B cell (primary cell): ENCODE data around the gene KCNA10.

ENCODE experiments used
- CTCF ChIP-seq: fragments of 200-600 bp; IDR thresholded peaks from one replicate; pipeline ENCODE4 v1.8.0; 2022; ENCODE audit warnings: antibody characterized with exemption, mild to moderate bottlenecking
- EZH2 ChIP-seq: IDR thresholded peaks from 2 replicates; pipeline ENCODE4 v1.6.1; 2012; ENCODE audit warnings: borderline replicate concordance, low read depth, mild to moderate bottlenecking, moderate library complexity, low read length; ENCODE audit not compliant: insufficient read depth, poor library complexity, severe bottlenecking

- no peak for TF ChIP-seq CTCF
- no peak for TF ChIP-seq EZH2
Observed at GRCh38 chr1:110511436-110511835, 7.5 kb downstream of the KCNA10 start.
